ENCODE data around the gene ZNF414.
"Not testable (repeated sequence)": the region's sequence is repeated elsewhere in the genome, so short reads cannot be mapped to it uniquely, and the experiment has no call there.

The ZNF414 gene, protein sequence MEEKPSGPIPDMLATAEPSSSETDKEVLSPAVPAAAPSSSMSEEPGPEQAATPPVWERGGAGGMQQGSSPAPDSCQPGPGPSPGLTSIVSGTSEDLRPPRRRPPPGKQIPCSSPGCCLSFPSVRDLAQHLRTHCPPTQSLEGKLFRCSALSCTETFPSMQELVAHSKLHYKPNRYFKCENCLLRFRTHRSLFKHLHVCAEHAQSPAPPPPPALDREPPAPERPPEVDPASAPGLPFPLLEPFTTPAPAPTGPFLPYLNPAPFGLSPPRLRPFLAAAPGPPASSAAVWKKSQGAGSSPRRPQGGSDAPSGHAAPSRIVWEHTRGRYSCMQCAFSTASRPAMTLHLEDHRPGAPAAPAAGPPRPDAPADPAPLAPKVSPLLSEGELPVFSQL

DNA sequence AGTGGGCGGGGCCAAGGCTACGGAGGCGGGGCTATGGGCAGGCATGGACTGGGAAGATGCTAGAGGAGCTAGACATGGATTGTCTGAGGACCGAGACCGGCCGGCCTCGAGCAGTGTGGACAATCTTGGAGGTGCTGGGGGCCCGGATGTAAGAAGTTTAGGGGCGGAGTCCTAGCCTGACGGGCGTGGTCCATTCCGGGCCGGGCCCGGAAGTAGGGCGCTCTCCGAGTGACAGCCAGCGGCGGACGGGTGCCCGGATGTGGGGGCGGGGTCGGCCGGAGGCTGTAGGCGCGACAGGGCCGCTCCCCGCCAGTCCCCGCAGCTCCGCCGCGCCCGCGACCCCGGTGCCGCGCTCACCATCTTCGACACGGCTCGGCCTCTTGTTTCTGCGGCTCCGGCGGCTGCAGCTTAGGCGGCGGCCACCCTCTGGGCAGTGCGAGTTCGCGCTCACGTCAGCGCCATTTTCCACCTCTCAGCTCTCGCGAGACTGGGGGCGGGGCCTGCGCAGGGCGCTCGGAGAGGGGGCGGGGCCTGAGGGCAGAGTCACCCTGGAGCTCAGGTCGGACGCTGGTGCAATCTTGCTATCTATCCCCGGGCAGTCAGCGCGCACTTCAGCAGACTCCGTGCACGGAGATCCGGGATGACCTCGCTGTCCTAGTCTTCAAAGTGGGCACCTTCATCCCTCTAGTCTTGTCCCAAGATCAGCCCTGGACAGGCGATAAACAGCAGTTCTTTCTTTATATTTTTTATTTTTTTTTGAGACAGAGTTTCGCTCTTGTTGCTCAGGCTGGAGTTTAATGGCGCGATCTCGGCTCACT is at the start of gene ZNF414:
TSS of gene ZNF414 (minus strand) at position 481 of the 818 bp plus-strand sequence. CDS start at position 360, 121 bp downstream.
- DNase-seq: peak; percentile 99

GRCh38 chr19:8561075-8561764 is 47.3 kb upstream of the ZNF414 start:
- DNase-seq: no peak

DNA sequence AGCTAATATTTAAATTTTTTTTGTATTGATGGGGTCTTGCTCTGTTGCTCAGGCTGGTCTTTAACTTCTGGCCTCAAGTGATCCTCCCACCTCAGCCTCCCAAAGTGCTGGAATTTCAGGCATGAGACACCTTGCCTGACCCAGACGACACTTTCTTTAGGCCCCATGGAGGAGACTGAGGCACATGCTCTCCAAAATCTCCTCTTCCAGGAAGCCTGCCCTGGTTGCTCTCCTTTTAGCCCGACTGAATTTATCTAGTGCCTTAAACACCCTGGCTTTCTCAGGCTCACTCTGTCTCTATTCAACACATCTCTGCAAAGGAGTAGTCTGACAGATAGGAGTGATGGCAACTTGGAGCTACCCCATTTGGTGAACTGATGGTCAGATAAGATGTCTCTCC is 44.4 kb upstream of the ZNF414 start:
- no peak for DNase-seq

DNA sequence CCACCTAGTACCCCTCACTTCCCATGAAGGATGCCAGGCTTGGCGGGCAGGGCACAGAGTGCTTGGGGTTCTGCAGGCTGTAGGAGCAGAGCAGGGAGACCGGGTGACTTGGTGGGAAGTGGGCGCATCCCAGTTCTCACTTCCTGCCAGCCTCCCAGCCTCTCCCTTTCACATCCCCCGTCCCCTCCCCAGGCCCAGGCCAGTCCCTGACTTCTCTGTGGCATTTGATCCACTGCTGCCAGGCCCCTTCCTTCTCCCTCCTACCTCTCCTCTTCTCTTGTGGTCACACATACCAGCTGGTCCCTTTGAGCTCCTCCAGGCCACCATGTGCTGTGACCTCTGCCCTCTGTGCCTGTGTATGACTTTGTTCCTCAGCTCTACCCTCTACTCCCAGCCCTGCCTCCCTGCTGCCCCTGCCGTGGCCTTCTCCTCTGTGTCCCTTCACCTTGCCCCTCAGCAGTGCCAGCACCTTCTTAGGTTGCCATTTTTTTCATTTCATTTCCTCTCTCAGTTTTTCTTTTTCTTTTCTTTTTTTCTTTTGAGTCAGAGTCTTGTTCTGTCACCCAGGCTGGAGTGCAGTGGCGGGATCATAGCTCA is 43.8 kb upstream of the ZNF414 start:
- DNase-seq: no peak

GRCh38 chr19:8553729-8554128 is 39.8 kb upstream of the ZNF414 start:
- not testable (repeated sequence) for DNase-seq

DNA sequence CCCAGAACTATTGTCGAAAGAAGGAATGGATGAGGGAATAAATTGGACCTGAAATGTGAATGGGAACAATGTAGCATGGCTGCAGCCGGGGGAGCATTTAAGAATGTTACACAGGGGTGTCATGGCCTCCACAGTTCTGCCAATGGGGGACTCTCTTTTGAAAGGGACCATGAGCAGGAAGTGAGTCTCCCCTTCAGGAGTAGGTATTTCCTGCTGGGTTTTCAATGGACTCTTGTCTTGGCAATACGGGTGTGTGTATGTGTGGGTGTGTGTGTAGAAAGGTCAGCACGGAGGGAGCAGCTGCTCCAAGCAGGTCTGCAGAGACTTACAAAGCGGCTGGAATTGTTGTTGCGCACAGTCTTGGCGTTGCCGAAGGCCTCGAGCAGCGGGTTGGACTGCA is 38.8 kb upstream of the ZNF414 start:
- DNase-seq: no peak

DNA sequence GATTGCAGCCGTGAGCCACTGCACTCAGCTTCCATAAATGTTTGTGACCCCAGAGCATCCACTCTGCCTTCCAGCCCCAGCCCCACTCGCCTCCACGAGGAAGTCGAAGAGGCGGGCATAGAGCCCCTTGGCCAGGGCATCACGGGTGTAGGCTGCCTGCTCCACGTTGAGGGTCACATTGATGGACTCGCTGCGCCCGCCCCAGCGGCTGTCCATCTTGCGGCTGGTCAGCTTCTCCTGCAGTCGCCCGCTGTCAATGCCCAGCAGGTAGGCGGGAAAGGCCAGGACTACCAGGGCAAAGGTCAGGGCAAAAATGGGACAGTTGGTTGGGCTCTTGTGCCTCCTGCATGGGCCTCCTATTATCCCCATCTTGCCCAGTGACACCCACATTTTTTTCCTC is 36.1 kb upstream of the ZNF414 start:
- DNase-seq: no peak

DNA sequence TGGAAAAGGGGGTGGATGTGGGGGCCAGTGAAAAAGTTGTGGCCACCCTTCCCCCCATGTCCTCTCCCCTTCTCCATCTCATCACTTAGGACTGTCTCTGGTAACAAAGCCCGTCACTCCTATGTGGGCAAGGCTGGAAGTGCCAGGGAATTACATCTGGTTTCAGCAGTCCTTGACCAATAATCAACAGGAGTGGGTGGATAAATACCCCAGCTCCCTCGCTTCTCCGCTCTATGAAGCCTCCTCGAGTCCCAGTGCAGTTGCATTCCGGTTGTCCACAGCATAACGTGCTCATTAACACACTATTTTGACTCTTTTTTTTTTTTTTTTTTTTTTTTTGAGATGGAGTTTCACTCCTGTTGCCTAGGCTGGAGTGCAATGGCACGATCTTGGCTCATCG is 31.8 kb upstream of the ZNF414 start:
- DNase-seq: no peak

GRCh38 chr19:8544168-8544567 is 30.2 kb upstream of the ZNF414 start:
- no peak for DNase-seq

DNA sequence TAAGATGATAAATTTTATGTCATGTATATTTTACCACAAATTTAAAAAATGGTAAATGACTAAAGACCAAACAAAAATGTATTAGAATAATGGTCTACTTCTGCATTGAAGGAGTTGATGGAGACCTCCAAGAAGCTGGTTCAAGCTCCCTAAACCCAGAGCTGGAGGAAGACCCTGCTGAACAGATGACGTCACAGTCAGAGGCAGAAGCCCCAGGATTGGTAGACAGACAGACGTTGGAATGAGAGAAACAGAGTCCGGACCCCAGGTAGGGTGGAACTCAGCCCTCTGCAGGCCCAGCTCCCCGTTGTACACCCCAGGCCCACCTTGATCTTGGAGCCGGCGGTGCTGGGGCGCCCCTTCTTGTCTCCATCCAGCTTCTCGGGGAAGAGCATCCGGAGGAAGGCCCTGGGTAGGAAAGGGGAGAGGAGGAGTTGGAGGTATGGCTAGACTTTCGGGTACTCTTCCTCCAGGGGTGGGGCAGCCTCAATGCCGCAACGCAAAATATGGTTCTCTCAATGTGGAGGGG is 25.7 kb upstream of the ZNF414 start:
- no peak for DNase-seq

DNA sequence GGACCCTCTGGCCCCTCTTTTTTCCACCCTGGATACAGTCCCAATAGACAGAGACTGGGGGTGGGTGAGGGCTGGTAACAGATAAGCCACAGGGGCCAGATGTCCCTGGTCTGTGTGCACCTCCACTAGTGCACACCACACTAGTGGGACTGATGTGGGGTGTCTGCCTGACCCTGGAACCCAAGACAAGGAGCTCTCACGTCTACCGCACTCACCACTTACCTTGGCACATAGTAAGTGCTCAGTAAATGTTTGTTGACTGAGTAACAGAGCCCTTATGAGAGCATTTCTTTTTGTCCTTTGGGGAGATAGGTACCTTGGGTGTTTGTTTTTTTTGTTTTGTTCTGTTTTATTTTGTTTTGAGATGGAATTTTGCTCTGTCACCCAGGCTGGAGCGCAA is 23.1 kb upstream of the ZNF414 start:
- no peak for DNase-seq

GRCh38 chr19:8536282-8536681 is 22.3 kb upstream of the ZNF414 start:
- no peak for DNase-seq

DNA sequence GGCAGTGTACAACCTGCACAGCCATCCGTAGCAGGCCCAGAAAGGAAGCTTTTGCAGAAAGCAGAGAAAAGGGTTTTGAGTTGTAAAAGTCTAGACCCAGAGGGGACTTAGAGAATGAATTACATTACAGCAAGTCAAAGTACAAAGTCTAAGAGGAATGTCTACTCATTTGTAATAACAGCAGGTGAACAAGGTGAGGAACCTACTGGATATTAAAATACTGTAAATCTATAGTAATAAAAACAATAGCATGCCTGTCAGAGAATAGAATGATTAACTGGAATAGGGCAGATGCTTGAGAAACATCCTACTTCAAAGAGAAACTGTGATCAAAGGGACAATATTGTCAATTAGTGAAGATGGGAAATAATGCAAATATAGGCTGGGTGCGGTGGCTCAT is 18.3 kb upstream of the ZNF414 start:
- no peak for DNase-seq

GRCh38 chr19:8531470-8531869 is 17.5 kb upstream of the ZNF414 start:
- DNase-seq: no peak

- DNase-seq: no peak
These were observed 16.2 kb upstream of the ZNF414 start for GRCh38 chr19:8530061-8530679.

GRCh38 chr19:8529369-8530006 is 15.5 kb upstream of the ZNF414 start:
- DNase-seq: no peak

DNA sequence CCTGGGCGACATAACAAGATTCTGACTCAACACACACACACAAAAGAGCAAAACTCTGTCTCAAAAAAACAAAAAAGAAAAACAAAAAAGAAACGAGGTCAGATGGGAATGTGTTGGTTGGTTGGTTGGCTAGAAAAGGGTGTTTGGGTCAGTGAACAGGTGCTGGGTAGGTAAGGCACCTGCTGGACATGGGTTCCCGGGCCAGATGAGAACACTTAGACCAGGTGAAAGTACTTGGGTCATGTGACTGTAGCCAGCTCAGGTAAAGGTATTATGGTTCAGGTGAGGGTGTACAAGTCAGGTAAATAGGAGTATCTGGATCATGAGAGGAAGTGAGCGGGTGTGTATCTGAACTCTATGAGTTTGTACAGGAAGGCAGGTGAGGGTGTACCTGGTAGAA is 14.5 kb upstream of the ZNF414 start:
- no peak for DNase-seq

DNA sequence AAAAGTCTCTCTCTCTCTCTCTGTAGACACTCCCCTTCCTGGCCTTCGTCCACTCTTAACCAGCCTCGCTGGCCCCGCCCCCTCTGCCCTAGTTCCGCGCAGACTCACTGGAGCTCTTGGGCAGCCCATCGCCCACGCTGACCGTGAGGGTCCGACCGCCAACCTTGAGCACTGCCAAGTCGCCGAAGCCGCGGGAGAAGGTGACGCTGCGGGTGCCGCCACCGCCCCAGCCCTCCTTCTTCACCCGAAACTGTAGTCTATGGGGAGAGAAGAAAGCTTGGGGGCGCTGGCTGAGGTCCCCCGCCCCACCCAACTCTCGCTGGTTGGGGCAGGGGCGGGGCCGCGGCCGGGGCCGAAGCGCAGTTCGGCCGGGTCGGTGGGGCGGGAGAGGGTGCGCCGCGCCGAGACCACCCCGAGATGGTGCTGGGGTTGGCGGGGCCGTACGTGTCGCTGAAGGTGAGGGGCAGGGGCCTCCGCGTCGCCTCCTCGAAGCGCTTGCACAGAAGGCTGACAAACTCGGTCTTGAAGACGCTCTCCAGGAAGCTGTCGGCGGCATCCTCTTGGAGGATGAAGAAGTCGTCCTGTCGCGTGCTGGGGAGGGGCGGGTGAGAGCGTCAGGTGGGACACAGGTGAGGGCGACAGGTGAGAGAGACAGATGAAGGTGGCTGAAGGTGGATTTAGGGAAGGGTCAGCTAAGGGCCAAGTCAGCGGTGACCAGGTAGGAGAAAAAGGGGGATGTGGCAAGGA is 12.6 kb upstream of the ZNF414 start:
- DNase-seq: peak; percentile 96

GRCh38 chr19:8525401-8525684 is 11.4 kb upstream of the ZNF414 start:
- DNase-seq: no peak

DNA sequence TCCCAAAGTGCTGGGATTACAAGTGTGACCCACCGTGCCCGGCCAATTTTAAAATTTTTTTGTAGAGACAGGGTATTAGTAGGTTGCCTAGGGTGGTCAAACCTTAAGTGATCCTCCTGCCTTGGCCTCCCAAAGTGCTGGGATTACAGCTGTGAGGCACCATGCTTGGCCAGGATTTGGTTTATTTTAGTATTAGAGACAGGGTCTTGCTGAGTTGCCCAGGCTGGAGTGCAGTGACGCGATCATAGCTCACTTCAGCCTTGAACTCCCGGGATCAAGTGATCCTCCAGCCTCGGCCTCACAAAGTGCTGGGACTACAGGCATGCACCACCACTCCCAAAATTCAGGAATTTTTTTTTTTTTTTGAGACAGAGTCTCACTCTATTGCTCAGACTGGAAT is 5.4 kb upstream of the ZNF414 start:
- DNase-seq: no peak

GRCh38 chr19:8518536-8518935 is 4.6 kb upstream of the ZNF414 start:
- no peak for DNase-seq

Measured in right forelimb (tissue), 1 donor.